ENCODE measurements around the gene INCENP.
"Not testable (repeated sequence)": the region's sequence is repeated elsewhere in the genome, so short reads cannot be mapped to it uniquely, and the experiment has no call there.

The INCENP gene

GRCh38 chr11:62172294-62172693 lies 48.5 kb downstream of the INCENP start:
- no peak for DNase-seq

GRCh38 chr11:62176766-62177165 lies 53.0 kb downstream of the INCENP start:
- no peak for DNase-seq

GRCh38 chr11:62179995-62180394 lies 56.2 kb downstream of the INCENP start:
- no peak for DNase-seq

- DNase-seq = no peak
These were observed 57.3 kb downstream of the INCENP start for GRCh38 chr11:62181097-62181496.

GRCh38 chr11:62182147-62182891 lies 58.5 kb downstream of the INCENP start:
- DNase-seq = no peak

GRCh38 chr11:62186195-62186594 lies 62.4 kb downstream of the INCENP start:
- DNase-seq = no peak

- DNase-seq = no peak
These were observed 66.2 kb downstream of the INCENP start, which contains the start of gene SCGB1D1 for GRCh38 chr11:62190011-62190410. TSS of gene SCGB1D1 (plus strand) at chr11:62190216. CDS start at chr11:62190285, 69 bp downstream.

- no peak for DNase-seq
These were observed 70.1 kb downstream of the INCENP start for GRCh38 chr11:62193952-62194351.

- DNase-seq = not testable (repeated sequence)
These were observed 71.2 kb downstream of the INCENP start for GRCh38 chr11:62195010-62195409.

GRCh38 chr11:62195945-62196344 lies 72.1 kb downstream of the INCENP start:
- DNase-seq = no peak

- not testable (repeated sequence) for DNase-seq
These were observed 73.6 kb downstream of the INCENP start for GRCh38 chr11:62197400-62197799.

- DNase-seq = peak in 1 of 2 experiments; percentile 25
These were observed 77.6 kb downstream of the INCENP start for GRCh38 chr11:62201376-62201775.

Data from SHP77 (cell line).